Endothelial cell of umbilical vein (primary cell): ENCODE results near the gene LMCD1.

Source experiments
- EZH2 ChIP-seq: IDR thresholded peaks from 2 replicates; pipeline ENCODE4 v1.6.1; 2012; ENCODE audit warnings: borderline replicate concordance, low read depth, mild to moderate bottlenecking, moderate library complexity, low read length, inconsistent platforms; ENCODE audit not compliant: severe bottlenecking
- POLR2AphosphoS5 ChIP-seq: IDR thresholded peaks from 2 replicates; pipeline ENCODE4 v1.6.1; 2012; ENCODE audit warnings: low read depth, mild to moderate bottlenecking, control low read depth, low read length, moderate library complexity; ENCODE audit not compliant: insufficient read depth
- TF ChIP-seq, protein P1 (sequence below), 2 donors: IDR thresholded peaks; 1 replicate in 1 of 2; 2 replicates in 1 of 2; pipeline ENCODE4 v1.5.1; 2011; ENCODE audit warnings: low read length in 2 of 2, mild to moderate bottlenecking in 2 of 2, moderate library complexity in 2 of 2, control low read depth in 1 of 2, inconsistent platforms in 1 of 2, low read depth in 1 of 2; ENCODE audit not compliant: insufficient read depth in 1 of 2; ENCODE audit errors: extremely low read depth in 1 of 2

DNA sequence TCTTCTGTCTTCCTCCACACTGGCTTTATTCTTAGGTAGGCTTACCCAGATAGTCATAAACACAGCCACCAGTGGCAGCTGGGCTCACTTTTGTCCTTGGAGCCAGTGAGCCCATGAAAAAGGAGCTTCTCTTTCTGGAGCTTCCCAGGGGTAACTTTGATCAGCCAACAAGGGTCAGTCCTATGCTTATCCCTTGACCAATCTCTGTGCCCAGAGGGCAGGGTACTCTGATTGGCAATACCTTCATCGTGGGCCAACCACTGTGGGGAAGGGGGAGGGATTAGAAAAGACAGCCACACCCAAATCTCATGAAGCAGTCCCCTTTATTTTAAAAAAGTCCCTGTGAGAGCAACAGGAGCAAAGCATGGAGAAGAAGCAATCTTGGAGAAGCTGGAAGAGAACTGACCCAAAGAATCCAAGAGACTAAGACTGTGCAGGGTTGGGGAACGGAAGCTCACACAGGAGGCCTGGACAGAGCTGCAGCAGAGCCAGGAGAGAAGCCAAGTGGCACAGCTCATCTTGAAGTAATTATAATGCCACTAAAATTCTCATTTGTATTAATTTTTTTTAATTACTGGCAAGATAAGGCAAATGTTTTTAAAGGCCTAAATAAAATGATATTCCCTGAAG, 72.5 kb downstream of the LMCD1 start:
- TF ChIP-seq EZH2 (no peak), POLR2AphosphoS5 (no peak)
- TF ChIP-seq, protein P1, sequence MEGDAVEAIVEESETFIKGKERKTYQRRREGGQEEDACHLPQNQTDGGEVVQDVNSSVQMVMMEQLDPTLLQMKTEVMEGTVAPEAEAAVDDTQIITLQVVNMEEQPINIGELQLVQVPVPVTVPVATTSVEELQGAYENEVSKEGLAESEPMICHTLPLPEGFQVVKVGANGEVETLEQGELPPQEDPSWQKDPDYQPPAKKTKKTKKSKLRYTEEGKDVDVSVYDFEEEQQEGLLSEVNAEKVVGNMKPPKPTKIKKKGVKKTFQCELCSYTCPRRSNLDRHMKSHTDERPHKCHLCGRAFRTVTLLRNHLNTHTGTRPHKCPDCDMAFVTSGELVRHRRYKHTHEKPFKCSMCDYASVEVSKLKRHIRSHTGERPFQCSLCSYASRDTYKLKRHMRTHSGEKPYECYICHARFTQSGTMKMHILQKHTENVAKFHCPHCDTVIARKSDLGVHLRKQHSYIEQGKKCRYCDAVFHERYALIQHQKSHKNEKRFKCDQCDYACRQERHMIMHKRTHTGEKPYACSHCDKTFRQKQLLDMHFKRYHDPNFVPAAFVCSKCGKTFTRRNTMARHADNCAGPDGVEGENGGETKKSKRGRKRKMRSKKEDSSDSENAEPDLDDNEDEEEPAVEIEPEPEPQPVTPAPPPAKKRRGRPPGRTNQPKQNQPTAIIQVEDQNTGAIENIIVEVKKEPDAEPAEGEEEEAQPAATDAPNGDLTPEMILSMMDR (IDR thresholded peaks at IDR 0.05; ENCODE audit: extremely low read depth in 1 of 2, insufficient read depth in 1 of 2, low read depth in 1 of 2, low read length in 2 of 2): no peak
